ENCODE measurements around the gene HDLBP.

DNA sequence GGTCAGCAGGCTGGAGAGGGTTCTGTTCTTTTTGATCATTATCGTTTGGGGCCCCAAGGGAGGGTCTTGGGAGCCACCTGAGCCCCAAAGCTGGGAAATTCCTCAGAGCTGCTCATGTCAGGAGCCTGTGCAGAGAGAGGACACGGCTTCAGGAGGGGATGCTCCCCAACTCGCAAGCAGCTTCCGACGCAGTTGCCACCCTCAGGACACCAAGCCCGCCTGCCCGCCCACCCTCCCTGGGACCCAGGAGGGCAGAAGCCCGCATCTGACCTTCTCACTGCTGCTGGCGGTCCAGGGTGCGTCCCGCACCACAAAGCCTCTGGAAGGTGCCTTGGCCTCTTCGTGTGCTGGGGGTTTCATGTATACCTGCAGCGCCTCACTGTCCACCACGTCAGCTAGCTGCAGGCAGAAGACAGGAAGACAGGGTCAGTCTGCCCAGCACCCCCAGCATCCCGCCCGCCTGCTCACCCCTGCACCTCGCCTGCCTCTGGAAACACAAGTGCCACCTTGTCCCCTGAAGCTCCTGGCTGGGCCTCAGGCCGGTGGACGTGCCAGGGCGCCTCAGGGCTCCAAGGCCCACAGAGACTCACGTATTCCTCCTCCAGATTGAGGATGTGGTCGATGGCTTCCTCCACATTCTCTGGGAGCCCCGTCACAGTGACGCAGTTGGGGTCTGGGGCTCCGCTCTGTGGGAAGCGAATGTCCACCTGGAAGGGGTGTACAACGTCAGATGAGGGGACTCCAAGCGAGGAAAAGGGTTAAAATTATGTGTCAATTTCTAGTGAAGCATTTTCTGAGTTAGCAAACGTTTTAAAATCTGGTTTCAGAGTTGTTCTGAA lies 85.7 kb downstream of the HDLBP start:
- TF ChIP-seq, protein P1, sequence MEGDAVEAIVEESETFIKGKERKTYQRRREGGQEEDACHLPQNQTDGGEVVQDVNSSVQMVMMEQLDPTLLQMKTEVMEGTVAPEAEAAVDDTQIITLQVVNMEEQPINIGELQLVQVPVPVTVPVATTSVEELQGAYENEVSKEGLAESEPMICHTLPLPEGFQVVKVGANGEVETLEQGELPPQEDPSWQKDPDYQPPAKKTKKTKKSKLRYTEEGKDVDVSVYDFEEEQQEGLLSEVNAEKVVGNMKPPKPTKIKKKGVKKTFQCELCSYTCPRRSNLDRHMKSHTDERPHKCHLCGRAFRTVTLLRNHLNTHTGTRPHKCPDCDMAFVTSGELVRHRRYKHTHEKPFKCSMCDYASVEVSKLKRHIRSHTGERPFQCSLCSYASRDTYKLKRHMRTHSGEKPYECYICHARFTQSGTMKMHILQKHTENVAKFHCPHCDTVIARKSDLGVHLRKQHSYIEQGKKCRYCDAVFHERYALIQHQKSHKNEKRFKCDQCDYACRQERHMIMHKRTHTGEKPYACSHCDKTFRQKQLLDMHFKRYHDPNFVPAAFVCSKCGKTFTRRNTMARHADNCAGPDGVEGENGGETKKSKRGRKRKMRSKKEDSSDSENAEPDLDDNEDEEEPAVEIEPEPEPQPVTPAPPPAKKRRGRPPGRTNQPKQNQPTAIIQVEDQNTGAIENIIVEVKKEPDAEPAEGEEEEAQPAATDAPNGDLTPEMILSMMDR (IDR thresholded peaks at IDR 0.05): no peak
- no peak for TF ChIP-seq POLR2A (IDR thresholded peaks at IDR 0.05)
- TF ChIP-seq EP300 (IDR thresholded peaks at IDR 0.05): no peak

All from upper lobe of left lung (tissue), 4 donors.